Activated naive CD4-positive, alpha-beta T cell treated with anti-CD3 and anti-CD28 coated beads, Interleukin-2, amount 50 U/mL, for 72 hours (primary cell): ENCODE measurements around the gene FRMPD2. TPM values are rescaled to one million over a fixed set of nuclear protein-coding genes. Genes with fewer than 3 reads are reported as not detected.

Experiments
- ATAC-seq, 2 donors: fragments of 150-1000 bp; cut with Tn5 transposase; 2 replicates each; pipeline ENCODE4 v1.10.0; 2021; ENCODE audit warnings: mild to moderate bottlenecking in 2 of 2, moderate library complexity in 2 of 2
- DNase-seq, 2 donors: peaks; one replicate each; pipeline ENCODE4 v3.0.0; 2021 to 2022; ENCODE audit warnings: low spot score in 2 of 2
- H3K27ac Mint-ChIP-seq, 2 donors: one replicate each; pipeline ENCODE4 v1.8.0; 2022; ENCODE audit warnings: mild to moderate bottlenecking in 2 of 2, mixed read lengths in 2 of 2
- H3K36me3 Mint-ChIP-seq, 2 donors: one replicate each; pipeline ENCODE4 v1.8.0; 2022; ENCODE audit warnings: mixed read lengths in 2 of 2
- H3K9me3 Mint-ChIP-seq, 2 donors: one replicate each; pipeline ENCODE4 v1.8.0; 2022; ENCODE audit warnings: mixed read lengths in 2 of 2
- total RNA-seq, 2 donors: library from RNA; stranded (reverse); gene quantifications; one replicate each; pipeline ENCODE4 v1.2.3, GENCODE V29; 2022

The FRMPD2 gene
- under 1 TPM in 1 of 2 donors, not detected in 1; 0.36 TPM for total RNA-seq

GRCh38 chr10:48274636-48275035, at the start of gene FRMPD2:
Gene FRMPD2, minus strand, starts transcription at chr10:48274696. Its CDS starts 129 bp downstream, at chr10:48274567.
- Mint-ChIP-seq H3K27ac (no peak within 1 kb of the TSS), H3K36me3 (no peaks in the 10 kb centered on the region), H3K9me3 (no peaks in the 10 kb centered on the region)
- DNase-seq (no peak), ATAC-seq (no peak)

- H3K27ac Mint-ChIP-seq: no peak overlapping the region
- peaks cover 0 to 4% of the 10 kb centered on the region in 2 donors for H3K36me3 Mint-ChIP-seq
- no peak for DNase-seq
These were observed 47.5 kb upstream of the FRMPD2 start for GRCh38 chr10:48322017-48322416.

GRCh38 chr10:48317321-48317990, 43.0 kb upstream of the FRMPD2 start:
- ATAC-seq (peak; percentile 26 to 30), DNase-seq (no peak)
- H3K9me3 Mint-ChIP-seq: no peaks in the 10 kb centered on the region
- no peak overlapping the region for H3K27ac Mint-ChIP-seq
- H3K36me3 Mint-ChIP-seq: no peaks in the 10 kb centered on the region

More at GRCh38 chr10:48322017-48322416, 47.5 kb upstream of the FRMPD2 start:
- ATAC-seq: no peak
- no peaks in the 10 kb centered on the region for H3K9me3 Mint-ChIP-seq

GRCh38 chr10:48316236-48316635, 41.7 kb upstream of the FRMPD2 start:
- no peaks in the 10 kb centered on the region for H3K9me3 Mint-ChIP-seq
- no peak overlapping the region for H3K27ac Mint-ChIP-seq
- H3K36me3 Mint-ChIP-seq: no peaks in the 10 kb centered on the region
- ATAC-seq (no peak), DNase-seq (no peak)

- no peak overlapping the region for H3K27ac Mint-ChIP-seq
- ATAC-seq (no peak), DNase-seq (no peak)
- no peaks in the 10 kb centered on the region for H3K9me3 Mint-ChIP-seq
- no peaks in the 10 kb centered on the region for H3K36me3 Mint-ChIP-seq
These were observed 39.6 kb upstream of the FRMPD2 start for GRCh38 chr10:48314107-48314506.

GRCh38 chr10:48309711-48310226, 35.3 kb upstream of the FRMPD2 start:
- H3K36me3 Mint-ChIP-seq: peaks cover 6 to 7% of the 10 kb centered on the region in 2 donors
- H3K27ac Mint-ChIP-seq: peak overlapping the region in 1 of 2 donors; percentile 27
- no peaks in the 10 kb centered on the region for H3K9me3 Mint-ChIP-seq
- DNase-seq (no peak), ATAC-seq (peak; percentile 66)

- no peak for DNase-seq
- Mint-ChIP-seq H3K27ac (peak overlapping the region; percentile 85 to 89), H3K9me3 (no peaks in the 10 kb centered on the region), H3K36me3 (peaks cover 6 to 7% of the 10 kb centered on the region in 2 donors)
- ATAC-seq: no peak
These were observed 33.2 kb upstream of the FRMPD2 start for GRCh38 chr10:48307711-48308018.

GRCh38 chr10:48306870-48307710, 32.6 kb upstream of the FRMPD2 start:
- peak overlapping the region; percentile 85 to 89 for H3K27ac Mint-ChIP-seq
- ATAC-seq (peak; percentile 35 to 39), DNase-seq (peak in 1 of 2 donors; percentile 42)

GRCh38 chr10:48306265-48306869, 31.9 kb upstream of the FRMPD2 start, which contains the start of gene MAPK8:
Gene MAPK8, plus strand, starts transcription at chr10:48306677. Its CDS starts 94,984 bp downstream, at chr10:48401661.
- peak; percentile 87 to 94 for DNase-seq
- Mint-ChIP-seq H3K9me3 (no peaks in the 10 kb centered on the region), H3K36me3 (peaks cover 6 to 7% of the 10 kb centered on the region in 2 donors), H3K27ac (peak within 1 kb of the TSS; percentile 85 to 89)
- peak; percentile 82 to 86 for ATAC-seq

More at GRCh38 chr10:48306870-48307710, 32.6 kb upstream of the FRMPD2 start:
- H3K9me3 Mint-ChIP-seq: no peaks in the 10 kb centered on the region
- peaks cover 6 to 7% of the 10 kb centered on the region in 2 donors for H3K36me3 Mint-ChIP-seq

- ATAC-seq: no peak
- DNase-seq: no peak
- Mint-ChIP-seq H3K36me3 (peaks cover 6 to 7% of the 10 kb centered on the region in 2 donors), H3K9me3 (no peaks in the 10 kb centered on the region), H3K27ac (peak overlapping the region; percentile 25 to 52)
These were observed 31.4 kb upstream of the FRMPD2 start for GRCh38 chr10:48305905-48306264.

GRCh38 chr10:48302515-48303476, 28.3 kb upstream of the FRMPD2 start:
- Mint-ChIP-seq H3K9me3 (no peaks in the 10 kb centered on the region), H3K36me3 (peaks cover 6 to 7% of the 10 kb centered on the region in 2 donors), H3K27ac (no peak overlapping the region)
- DNase-seq (no peak), ATAC-seq (no peak)

- ATAC-seq (no peak), DNase-seq (no peak)
- H3K27ac Mint-ChIP-seq: no peak overlapping the region
- H3K9me3 Mint-ChIP-seq: no peaks in the 10 kb centered on the region
- no peaks in the 10 kb centered on the region for H3K36me3 Mint-ChIP-seq
These were observed 26.1 kb upstream of the FRMPD2 start for GRCh38 chr10:48300556-48300955.

- ATAC-seq (no peak), DNase-seq (no peak)
- Mint-ChIP-seq H3K36me3 (no peaks in the 10 kb centered on the region), H3K9me3 (no peaks in the 10 kb centered on the region), H3K27ac (no peak overlapping the region)
These were observed 25.2 kb upstream of the FRMPD2 start for GRCh38 chr10:48299692-48300091.

GRCh38 chr10:48299066-48299465, 24.6 kb upstream of the FRMPD2 start:
- no peak for DNase-seq
- no peak for ATAC-seq
- Mint-ChIP-seq H3K9me3 (no peaks in the 10 kb centered on the region), H3K36me3 (no peaks in the 10 kb centered on the region), H3K27ac (peak overlapping the region in 1 of 2 donors; percentile 30)

GRCh38 chr10:48296576-48297098, 22.1 kb upstream of the FRMPD2 start:
- ATAC-seq (no peak), DNase-seq (no peak)
- peak overlapping the region in 1 of 2 donors; percentile 52 for H3K27ac Mint-ChIP-seq
- no peaks in the 10 kb centered on the region for H3K36me3 Mint-ChIP-seq
- no peaks in the 10 kb centered on the region for H3K9me3 Mint-ChIP-seq

GRCh38 chr10:48294431-48294830, 19.9 kb upstream of the FRMPD2 start:
- ATAC-seq (no peak), DNase-seq (no peak)
- no peak overlapping the region for H3K27ac Mint-ChIP-seq
- H3K9me3 Mint-ChIP-seq: no peaks in the 10 kb centered on the region
- H3K36me3 Mint-ChIP-seq: no peaks in the 10 kb centered on the region
